Measurements from ENCODE around the gene AOPEP.

AOPEP gene

GRCh38 chr9:94796687-94797086 lies 70.2 kb downstream of the AOPEP start:
- no peak for DNase-seq

DNA sequence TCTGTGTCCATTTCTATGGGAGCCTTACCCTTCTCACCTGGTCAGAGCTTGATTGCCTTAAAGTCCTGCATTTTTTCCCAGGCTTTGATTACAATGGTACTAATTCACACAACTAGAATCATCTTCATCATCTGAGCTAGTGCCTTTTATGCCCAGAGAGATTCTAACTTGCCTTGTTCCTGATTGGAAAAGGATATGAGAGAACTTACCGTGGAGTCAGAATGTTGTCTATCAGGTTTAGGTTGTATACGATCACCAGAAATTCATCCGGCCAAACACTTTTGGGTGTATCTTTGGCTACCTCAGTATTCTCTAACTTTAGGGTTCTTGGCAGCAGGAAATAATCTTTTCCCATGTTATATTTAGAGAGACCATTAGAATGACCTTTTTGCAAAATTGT lies 71.7 kb downstream of the AOPEP start:
- no peak for DNase-seq

DNA sequence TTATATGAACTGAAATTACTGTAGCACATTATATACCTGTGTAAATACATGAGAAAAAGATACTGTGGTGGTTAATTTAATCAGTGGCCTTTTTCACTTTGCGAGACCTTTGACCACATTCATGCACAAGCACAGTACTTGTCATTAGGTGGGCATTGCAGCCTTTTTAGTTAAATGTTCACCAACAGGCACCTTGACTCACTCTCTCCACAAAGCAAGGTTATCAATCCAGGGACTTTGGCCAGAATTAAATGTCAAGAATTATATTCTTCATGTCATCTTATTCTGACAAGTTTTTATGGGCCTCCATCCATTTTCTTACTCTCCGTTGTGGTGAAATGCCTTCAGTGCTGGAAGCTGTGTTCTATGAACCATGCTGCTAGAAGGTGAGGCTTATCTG lies 72.2 kb downstream of the AOPEP start:
- DNase-seq, result no peak

- peak; percentile 83 for DNase-seq
These were observed 73.2 kb downstream of the AOPEP start for GRCh38 chr9:94799578-94800264.

- DNase-seq, result no peak
These were observed 74.1 kb downstream of the AOPEP start for GRCh38 chr9:94800424-94801117.

- peak; percentile 26 for DNase-seq
These were observed 74.7 kb downstream of the AOPEP start for GRCh38 chr9:94801234-94801633.

DNA sequence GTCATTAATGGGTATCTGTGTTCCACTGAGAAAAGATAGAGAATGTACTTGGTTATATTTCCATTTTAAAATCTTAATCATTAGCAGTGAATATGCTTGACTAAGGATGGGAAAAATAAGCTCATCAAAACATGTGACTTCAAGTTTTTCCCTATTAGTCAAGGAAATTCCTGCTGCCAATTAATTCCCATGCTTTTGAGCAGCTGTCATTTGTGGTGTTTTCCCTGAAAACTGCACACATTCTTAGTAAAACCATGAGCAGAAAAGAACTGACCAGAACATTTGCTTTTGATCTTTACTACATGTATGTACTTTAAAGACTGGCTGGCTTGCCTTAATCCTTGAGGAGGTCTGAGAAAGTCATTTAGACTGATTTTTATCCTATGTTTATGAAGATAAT lies 75.2 kb downstream of the AOPEP start:
- peak; percentile 89 for DNase-seq

GRCh38 chr9:94802251-94802650 lies 75.8 kb downstream of the AOPEP start:
- DNase-seq, result no peak

DNA sequence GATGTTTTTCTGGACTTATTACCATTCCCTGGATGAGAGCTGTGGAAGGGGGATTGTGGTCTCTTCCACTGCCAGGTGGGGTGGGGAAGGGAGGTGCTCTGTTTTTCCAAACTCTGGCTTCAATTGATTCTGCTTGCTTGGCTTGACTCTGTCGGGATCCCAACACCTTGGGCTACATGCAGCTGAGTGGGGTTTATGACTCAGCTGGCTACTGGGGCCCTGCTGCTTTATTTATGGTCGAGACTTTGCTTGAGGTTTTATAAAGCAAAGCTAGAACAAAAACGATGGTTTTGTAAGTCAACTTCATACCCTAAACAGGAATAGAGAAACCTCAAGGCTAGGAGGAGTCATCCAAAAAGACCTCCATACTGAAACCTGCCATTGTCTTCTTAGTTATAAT lies 76.3 kb downstream of the AOPEP start:
- peak; percentile 87 for DNase-seq

DNA sequence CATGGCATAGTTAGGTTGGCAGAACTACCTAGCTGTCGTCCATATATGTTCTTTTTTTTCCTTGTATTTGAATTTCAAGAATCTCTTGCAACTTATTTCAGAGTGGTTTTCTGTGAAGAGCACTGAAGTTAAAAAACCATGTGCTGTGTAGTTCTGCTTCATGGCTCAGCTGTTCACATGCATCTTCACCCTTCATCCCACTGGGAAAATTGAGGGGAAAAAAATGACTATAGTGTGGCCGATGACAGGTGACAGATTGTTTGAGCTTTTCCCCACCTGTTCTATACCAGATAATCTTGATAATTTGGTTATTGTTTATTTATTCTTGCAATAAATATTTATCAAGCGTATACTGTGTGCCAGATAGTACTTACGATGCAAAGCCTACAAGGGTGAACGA lies 77.8 kb downstream of the AOPEP start:
- DNase-seq, result no peak

- DNase-seq, result no peak
These were observed 78.6 kb downstream of the AOPEP start for GRCh38 chr9:94805051-94805489.

- peak; percentile 66 for DNase-seq
These were observed 79.1 kb downstream of the AOPEP start for GRCh38 chr9:94805585-94805984.

GRCh38 chr9:94806307-94806893 lies 79.9 kb downstream of the AOPEP start:
- no peak for DNase-seq

- no peak for DNase-seq
These were observed 81.1 kb downstream of the AOPEP start for GRCh38 chr9:94807556-94807955.

DNA sequence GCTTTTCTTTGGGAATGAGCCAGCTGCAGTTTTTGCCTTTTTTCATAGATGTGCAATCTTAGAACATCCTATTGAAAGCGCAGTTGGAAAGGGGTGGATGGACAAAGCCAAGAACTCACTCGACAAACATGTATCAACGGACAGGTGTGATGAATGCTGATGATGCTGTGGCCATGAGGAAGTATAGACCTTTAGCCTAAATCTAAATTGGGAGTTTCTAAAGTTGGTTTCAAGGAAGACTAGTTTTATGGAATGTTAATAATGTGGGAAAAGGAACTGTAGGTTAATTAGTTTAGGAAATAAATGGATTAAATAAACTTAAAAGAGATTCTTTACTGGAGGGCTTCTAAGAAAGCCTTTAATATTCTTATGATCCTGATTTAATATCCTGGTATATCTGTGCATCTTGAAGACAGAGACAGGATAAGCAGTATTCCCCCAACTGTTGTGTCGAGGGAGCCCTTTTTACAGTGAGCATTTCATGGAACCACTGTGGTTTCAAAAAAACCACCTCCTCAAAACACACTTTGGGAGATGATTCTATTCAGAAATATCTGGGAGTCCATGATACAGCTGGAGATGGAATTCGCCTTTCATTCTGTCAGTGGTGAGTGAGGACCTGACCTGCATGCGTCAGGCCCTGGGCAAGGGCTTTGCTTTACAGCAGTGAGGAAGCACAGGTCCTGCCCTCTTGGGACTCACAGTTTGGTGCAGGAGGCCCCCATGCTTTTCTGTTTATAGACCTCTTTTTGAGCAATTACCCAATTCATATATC lies 82.6 kb downstream of the AOPEP start:
- DNase-seq, result no peak

DNA sequence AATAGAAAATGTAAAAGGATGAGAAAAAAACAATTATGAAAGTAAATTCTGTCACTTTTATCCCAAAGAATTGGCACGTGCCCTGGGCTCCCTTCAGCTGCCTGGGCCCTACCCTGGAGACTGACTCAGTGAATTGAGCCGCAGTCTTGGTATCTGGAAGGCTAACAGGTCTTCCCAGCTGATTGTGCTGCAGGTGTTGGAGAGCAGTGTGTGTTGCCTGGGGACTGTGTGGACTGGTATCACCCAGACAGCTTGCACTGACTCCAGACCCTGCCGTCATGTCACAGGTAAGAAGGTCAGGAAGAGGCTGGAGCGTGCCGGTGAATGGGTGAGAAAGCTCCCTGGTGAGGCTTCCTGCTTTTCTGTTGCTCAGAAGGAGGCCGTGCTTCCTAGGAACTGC lies 83.3 kb downstream of the AOPEP start:
- no peak for DNase-seq

GRCh38 chr9:94811074-94811473 lies 84.6 kb downstream of the AOPEP start:
- DNase-seq, result no peak

DNA sequence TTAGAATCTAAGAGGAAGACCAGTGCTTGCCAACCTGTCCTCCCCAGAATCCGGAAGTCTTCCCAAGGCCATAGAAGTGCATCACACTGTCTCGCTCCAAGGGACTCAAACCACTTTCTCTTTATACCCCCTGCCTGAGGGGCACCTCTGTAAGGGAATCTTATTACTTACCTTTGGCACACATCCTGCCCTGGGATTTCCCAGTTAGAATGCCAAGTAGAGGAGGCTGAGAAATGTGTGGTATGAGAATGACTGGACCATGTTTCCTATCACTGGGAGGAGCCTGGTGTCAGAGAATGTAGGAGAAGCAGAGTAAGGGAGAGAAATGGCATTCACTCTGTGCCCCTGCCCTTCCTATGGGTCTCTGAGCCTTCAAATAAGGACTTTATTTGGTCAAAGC lies 85.8 kb downstream of the AOPEP start:
- peak; percentile 66 for DNase-seq

DNA sequence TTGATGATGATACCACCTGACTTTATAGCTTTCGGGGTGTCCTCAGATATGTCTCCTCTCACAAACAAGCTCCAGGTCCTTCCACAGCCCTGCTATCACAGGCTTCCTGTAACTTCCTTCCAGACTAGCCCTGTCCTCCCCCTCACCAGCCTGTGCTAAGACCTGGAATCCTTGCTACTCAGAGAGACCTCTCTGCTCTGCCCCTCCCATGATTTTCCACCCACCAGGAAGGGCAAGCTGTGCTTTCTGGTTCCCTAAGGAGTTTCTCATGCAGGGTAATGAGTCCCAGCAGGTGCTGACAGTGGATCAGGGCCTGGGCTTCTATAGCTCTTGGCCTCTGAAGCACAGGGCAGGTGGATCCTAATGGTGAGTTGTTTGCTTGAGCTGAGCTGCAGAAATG lies 86.9 kb downstream of the AOPEP start:
- DNase-seq, result no peak

DNA sequence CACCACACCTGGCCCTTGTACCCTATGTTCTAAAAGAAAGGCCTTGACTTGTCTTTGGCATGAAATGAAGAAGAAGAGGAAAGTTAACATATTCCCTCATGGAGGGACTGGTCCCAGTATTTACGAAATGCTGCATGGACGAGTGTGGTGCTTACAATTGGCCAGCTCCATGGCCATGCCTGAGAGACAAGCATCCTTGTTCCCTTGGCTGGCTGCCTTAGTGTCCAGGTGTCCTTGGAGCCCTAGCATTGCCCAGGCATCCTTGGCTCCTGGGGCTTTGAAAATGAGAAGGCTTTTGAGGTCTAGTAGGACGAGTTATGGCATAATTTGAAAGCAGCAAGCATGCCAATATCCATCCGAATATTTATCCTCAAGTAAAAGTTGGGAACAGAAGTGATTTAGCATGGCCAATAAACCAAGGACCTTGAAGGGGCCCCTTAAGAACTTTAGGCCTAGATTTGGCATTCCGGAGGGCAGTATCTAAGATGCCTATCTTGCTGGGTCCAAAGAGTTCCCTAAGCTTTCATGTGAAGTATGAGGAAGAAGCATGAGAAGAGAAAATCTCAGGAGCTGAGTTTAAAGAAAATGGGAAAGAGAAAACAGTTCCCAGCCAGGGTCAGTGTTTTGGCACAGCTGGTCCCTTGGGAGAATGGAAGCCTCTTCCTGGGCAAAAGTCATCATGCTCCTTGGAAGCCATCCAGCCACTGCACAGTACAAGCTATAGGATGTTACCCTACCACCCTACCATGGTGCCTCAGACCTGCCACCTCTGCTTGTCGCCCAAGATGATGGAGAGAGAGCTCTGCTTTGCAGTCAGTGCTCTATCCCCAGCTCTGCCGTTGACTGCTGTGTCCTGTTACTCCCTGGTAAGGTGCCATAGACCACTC lies 91.0 kb downstream of the AOPEP start:
- no peak for DNase-seq

- DNase-seq, result no peak
These were observed 91.7 kb downstream of the AOPEP start for GRCh38 chr9:94818178-94818541.

DNA sequence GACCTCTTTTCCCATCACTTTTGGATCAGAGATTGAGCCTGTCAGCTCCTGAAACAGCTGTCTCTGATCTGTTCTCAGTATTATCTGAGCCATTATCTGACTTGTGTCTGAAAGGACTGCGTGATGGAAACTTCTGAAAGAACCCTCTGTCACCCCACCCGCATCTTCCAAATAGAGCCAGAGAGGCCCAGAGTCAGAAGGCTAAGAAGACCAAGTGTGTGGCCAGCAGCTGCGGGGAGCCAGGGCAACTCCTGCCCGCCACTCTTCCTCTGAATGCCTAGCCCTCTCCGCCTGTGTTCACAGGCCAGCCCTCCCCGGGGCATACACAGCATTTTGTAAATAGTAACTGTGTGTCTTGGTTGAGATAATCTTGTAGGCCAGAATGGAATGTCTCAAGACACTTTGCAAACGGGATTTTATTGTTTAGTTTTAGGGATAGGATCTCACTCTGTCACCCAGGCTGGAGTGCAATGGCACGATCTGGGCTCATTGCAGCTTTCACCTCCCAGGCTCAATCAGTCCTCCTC lies 92.7 kb downstream of the AOPEP start:
- DNase-seq, result no peak
